Measurements from ENCODE around the gene NCDN. TPM values are rescaled to one million over a fixed set of nuclear protein-coding genes. Genes with fewer than 3 reads are reported as not detected.

The NCDN gene
- total RNA-seq, 1 experiment from 2014 or later: 26.9 TPM

- Histone ChIP-seq H3K36me3 (ENCODE audit: insufficient read depth, low read length, poor library complexity, severe bottlenecking) (peaks cover 31% of the 10 kb centered on the region), H3K27me3 (replicated peaks; ENCODE audit: insufficient read depth, low read depth, low read length, poor library complexity) (no peaks in the 10 kb centered on the region), H3K4me1 (ENCODE audit: insufficient read depth, low read length, poor library complexity, severe bottlenecking) (peaks cover 8% of the 10 kb centered on the region), H3K27ac (ENCODE audit: low read depth, low read length, poor library complexity, severe bottlenecking) (no peak overlapping the region), H3K9me3 (ENCODE audit: low read depth, low read length, poor library complexity, severe bottlenecking) (no peaks in the 10 kb centered on the region), H3K4me3 (ENCODE audit: low read depth, low read length, poor library complexity, severe bottlenecking) (no peak overlapping the region)
- no peak for TF ChIP-seq EZH2 (IDR thresholded peaks at IDR 0.05; ENCODE audit: borderline replicate concordance, low read depth, low read length, poor library complexity, severe bottlenecking)
- TF ChIP-seq CTCF (conservative IDR thresholded peaks at IDR 0.05; ENCODE audit: low read depth, low read length): no peak
- no TSS peak for BruUV-seq (replicated peaks)
- intact Hi-C loops (cut with micrococcal nuclease; ENCODE audit: unreplicated experiment): no loop called here
- DNase-seq (ENCODE audit: low spot score): no peak
- ChIA-PET CTCF (no interaction called here), POLR2A (ENCODE audit: low non-redundant PET) (no interaction called here)
Observed at GRCh38 chr1:35553851-35554250, 3.7 kb upstream of the NCDN start.

GRCh38 chr1:35554266-35555211 is 3.1 kb upstream of the NCDN start:
- Histone ChIP-seq H3K27ac (ENCODE audit: low read depth, low read length, poor library complexity, severe bottlenecking) (no peak overlapping the region), H3K27me3 (replicated peaks; ENCODE audit: insufficient read depth, low read depth, low read length, poor library complexity) (no peaks in the 10 kb centered on the region), H3K9me3 (ENCODE audit: low read depth, low read length, poor library complexity, severe bottlenecking) (no peaks in the 10 kb centered on the region), H3K4me1 (ENCODE audit: insufficient read depth, low read length, poor library complexity, severe bottlenecking) (peaks cover 14% of the 10 kb centered on the region), H3K4me3 (ENCODE audit: low read depth, low read length, poor library complexity, severe bottlenecking) (no peak overlapping the region), H3K36me3 (ENCODE audit: insufficient read depth, low read length, poor library complexity, severe bottlenecking) (peaks cover 31% of the 10 kb centered on the region)
- intact Hi-C loops (cut with micrococcal nuclease; ENCODE audit: unreplicated experiment): loop anchor here (5.0 kb wide), 1 partner anchor 362 kb away; the partner anchor contains the start of gene SFPQ
- ChIA-PET CTCF (no interaction called here), POLR2A (ENCODE audit: low non-redundant PET) (no interaction called here)
- no TSS peak for BruUV-seq (replicated peaks)
- no peak for DNase-seq (ENCODE audit: low spot score)
- TF ChIP-seq EZH2 (IDR thresholded peaks at IDR 0.05; ENCODE audit: borderline replicate concordance, low read depth, low read length, poor library complexity, severe bottlenecking) (no peak), CTCF (conservative IDR thresholded peaks at IDR 0.05; ENCODE audit: low read depth, low read length) (no peak)

- no peaks in the 10 kb centered on the region for H3K9me3 ChIP-seq (ENCODE audit: low read depth, low read length, poor library complexity, severe bottlenecking)
- CTCF ChIA-PET: no interaction called here
- H3K27ac ChIP-seq (ENCODE audit: low read depth, low read length, poor library complexity, severe bottlenecking): no peak overlapping the region
- POLR2A ChIA-PET (ENCODE audit: low non-redundant PET): no interaction called here
- H3K27me3 ChIP-seq (replicated peaks; ENCODE audit: insufficient read depth, low read depth, low read length, poor library complexity): no peaks in the 10 kb centered on the region
- no peak for DNase-seq (ENCODE audit: low spot score)
- BruUV-seq (replicated peaks): no TSS peak
- peaks cover 25% of the 10 kb centered on the region for H3K36me3 ChIP-seq (ENCODE audit: insufficient read depth, low read length, poor library complexity, severe bottlenecking)
- H3K4me1 ChIP-seq (ENCODE audit: insufficient read depth, low read length, poor library complexity, severe bottlenecking): peaks cover 14% of the 10 kb centered on the region
- TF ChIP-seq EZH2 (IDR thresholded peaks at IDR 0.05; ENCODE audit: borderline replicate concordance, low read depth, low read length, poor library complexity, severe bottlenecking): no peak
- intact Hi-C loops (cut with micrococcal nuclease; ENCODE audit: unreplicated experiment): loop anchor here (5.0 kb wide), 1 partner anchor 363 kb away; the partner anchor contains the start of gene SFPQ
- peak overlapping the region; percentile 8 for H3K4me3 ChIP-seq (ENCODE audit: low read depth, low read length, poor library complexity, severe bottlenecking)
Observed at GRCh38 chr1:35555212-35555584, 2.4 kb upstream of the NCDN start.

Data from A673 (cell line).